Adrenal gland (tissue), 5 donors: ENCODE results near the gene PIGN.

Experiments
- CTCF ChIP-seq, 6 experiments: fragments of 450-650 bp in 4 of 6; fragments of 200-600 bp in 2 of 6; sonication (generic) in 1 of 6; IDR thresholded peaks; 1 replicate in 5 of 6; 2 replicates in 1 of 6; pipeline versions ENCODE4 v1.5.1 to v1.8.0; 2016 to 2021; ENCODE audit warnings: antibody characterized with exemption in 6 of 6, mild to moderate bottlenecking in 2 of 6, moderate library complexity in 1 of 6
- POLR2A ChIP-seq, 2 donors: fragments of 450-650 bp; IDR thresholded peaks; one replicate each; pipeline ENCODE4 v1.6.1; 2017; ENCODE audit warnings: antibody characterized with exemption in 2 of 2, mild to moderate bottlenecking in 2 of 2, moderate library complexity in 1 of 2
- donor health status: DM: no; HTN: no; CAD: no.

GRCh38 chr18:62175521-62175920 lies 11.3 kb downstream of the PIGN start:
- TF ChIP-seq POLR2A (IDR thresholded peaks at IDR 0.05) = no peak
- no peak for TF ChIP-seq CTCF (IDR thresholded peaks at IDR 0.05)
